Colonic mucosa (tissue), 4 donors: ENCODE results near the gene TIMM44. TPM values are rescaled to one million over a fixed set of nuclear protein-coding genes. Genes with fewer than 3 reads are reported as not detected.

Experiments
- DNase-seq: peaks from one replicate; pipeline ENCODE4 v3.0.0-alpha.2; 2020
- H3K27ac ChIP-seq: fragments of 200-600 bp; one replicate; pipeline ENCODE4 v1.8.0; 2021
- H3K27me3 ChIP-seq: fragments of 200-600 bp; one replicate; pipeline ENCODE4 v1.8.0; 2021
- H3K36me3 ChIP-seq: fragments of 200-600 bp; one replicate; pipeline ENCODE4 v1.8.0; 2021
- H3K4me1 ChIP-seq: fragments of 200-600 bp; one replicate; pipeline ENCODE4 v1.8.0; 2021; ENCODE audit warnings: mild to moderate bottlenecking
- H3K4me3 ChIP-seq: fragments of 200-600 bp; one replicate; pipeline ENCODE4 v1.8.0; 2021
- H3K9ac ChIP-seq, 2 donors: one replicate each; pipeline ENCODE4 v1.7.0; 2013; ENCODE audit warnings: control low read depth in 2 of 2, low read depth in 2 of 2, low read length in 2 of 2
- H3K9me3 ChIP-seq: fragments of 200-600 bp; one replicate; pipeline ENCODE4 v1.8.0; 2021
- CTCF ChIP-seq: fragments of 200-600 bp; IDR thresholded peaks from one replicate; pipeline ENCODE4 v1.8.0; 2022; ENCODE audit warnings: antibody characterized with exemption, mild to moderate bottlenecking
- intact Hi-C: fragments of 100-400 bp; cut with DNase I; formaldehyde crosslinking; loops from one replicate; pipeline ENCODE4 v1.14.1; 2022
- total RNA-seq, 2 donors: library from RNA; stranded (reverse); fragmentation: NEBNext Ultra II Directional in 1 of 2; extraction: Animal tissue kit (Norgen Biotek cat#: 25700) in 1 of 2; gene quantifications; one replicate each; pipeline ENCODE4 v1.2.1, GENCODE V29; 2021
- donor health status: healthy.
- donor health status: DM: no; HTN: no; CAD: no.
- donor health status: DM: no; HTN: no; CAD: no.

TIMM44 gene
- total RNA-seq, 2 donors from 2014 or later, result 50.8 to 118 TPM

- no peak for DNase-seq
- no peaks in the 10 kb centered on the region for H3K4me1 ChIP-seq
- no peak overlapping the region for H3K4me3 ChIP-seq
- peak overlapping the region; percentile 16 for H3K27ac ChIP-seq
- no peaks in the 10 kb centered on the region for H3K9me3 ChIP-seq
- H3K9ac ChIP-seq, result peak overlapping the region in 1 of 2 donors; percentile 20
- TF ChIP-seq CTCF, result no peak
- no peaks in the 10 kb centered on the region for H3K27me3 ChIP-seq
- H3K36me3 ChIP-seq, result peaks cover 9% of the 10 kb centered on the region
- intact Hi-C loops, result no loop called here
Measured at GRCh38 chr19:7986321-7987113, 43.1 kb upstream of the TIMM44 start.

- no peak overlapping the region for H3K27ac ChIP-seq
- H3K36me3 ChIP-seq, result peaks cover 4% of the 10 kb centered on the region
- H3K9ac ChIP-seq, result no peak overlapping the region
- intact Hi-C loops, result no loop called here
- no peaks in the 10 kb centered on the region for H3K27me3 ChIP-seq
- no peaks in the 10 kb centered on the region for H3K9me3 ChIP-seq
- no peak for TF ChIP-seq CTCF
- no peak overlapping the region for H3K4me3 ChIP-seq
- no peaks in the 10 kb centered on the region for H3K4me1 ChIP-seq
- no peak for DNase-seq
Measured at GRCh38 chr19:7985481-7985911, 42.0 kb upstream of the TIMM44 start.

GRCh38 chr19:7983995-7984837 is 40.8 kb upstream of the TIMM44 start:
- DNase-seq, result no peak
- no peak for TF ChIP-seq CTCF
- Histone ChIP-seq H3K9me3 (no peaks in the 10 kb centered on the region), H3K9ac (no peak overlapping the region), H3K4me1 (no peaks in the 10 kb centered on the region), H3K4me3 (no peak overlapping the region), H3K27ac (no peak overlapping the region), H3K36me3 (peaks cover 5% of the 10 kb centered on the region), H3K27me3 (no peaks in the 10 kb centered on the region)
- intact Hi-C loops, result no loop called here

- Histone ChIP-seq H3K9ac (no peak overlapping the region), H3K4me1 (no peaks in the 10 kb centered on the region), H3K4me3 (no peak overlapping the region), H3K27ac (no peak overlapping the region), H3K9me3 (no peaks in the 10 kb centered on the region), H3K27me3 (no peaks in the 10 kb centered on the region), H3K36me3 (peaks cover 5% of the 10 kb centered on the region)
- no peak for TF ChIP-seq CTCF
- DNase-seq, result no peak
- intact Hi-C loops, result no loop called here
Measured at GRCh38 chr19:7983286-7983950, 40.0 kb upstream of the TIMM44 start.

- intact Hi-C loops, result no loop called here
- no peak overlapping the region for H3K27ac ChIP-seq
Measured at GRCh38 chr19:7982651-7983099, 39.2 kb upstream of the TIMM44 start.

More at GRCh38 chr19:7982651-7983099, 39.2 kb upstream of the TIMM44 start:
- Histone ChIP-seq H3K9me3 (no peaks in the 10 kb centered on the region), H3K36me3 (peaks cover 5% of the 10 kb centered on the region), H3K9ac (no peak overlapping the region), H3K4me3 (no peak overlapping the region), H3K4me1 (no peaks in the 10 kb centered on the region), H3K27me3 (no peaks in the 10 kb centered on the region)
- no peak for TF ChIP-seq CTCF
- DNase-seq, result no peak
